Stimulated activated CD8-positive, alpha-beta memory T cell treated with anti-CD3 and anti-CD28 coated beads, Interleukin-4, amount 100 ng/mL, for 4 hours (primary cell): ENCODE measurements around the gene CERS6.

Experiments
- DNase-seq, 2 donors: peaks; one replicate each; pipeline ENCODE4 v3.0.0-alpha.2; 2020; ENCODE audit warnings: low read depth in 2 of 2, low spot score in 1 of 2

Gene CERS6

DNA sequence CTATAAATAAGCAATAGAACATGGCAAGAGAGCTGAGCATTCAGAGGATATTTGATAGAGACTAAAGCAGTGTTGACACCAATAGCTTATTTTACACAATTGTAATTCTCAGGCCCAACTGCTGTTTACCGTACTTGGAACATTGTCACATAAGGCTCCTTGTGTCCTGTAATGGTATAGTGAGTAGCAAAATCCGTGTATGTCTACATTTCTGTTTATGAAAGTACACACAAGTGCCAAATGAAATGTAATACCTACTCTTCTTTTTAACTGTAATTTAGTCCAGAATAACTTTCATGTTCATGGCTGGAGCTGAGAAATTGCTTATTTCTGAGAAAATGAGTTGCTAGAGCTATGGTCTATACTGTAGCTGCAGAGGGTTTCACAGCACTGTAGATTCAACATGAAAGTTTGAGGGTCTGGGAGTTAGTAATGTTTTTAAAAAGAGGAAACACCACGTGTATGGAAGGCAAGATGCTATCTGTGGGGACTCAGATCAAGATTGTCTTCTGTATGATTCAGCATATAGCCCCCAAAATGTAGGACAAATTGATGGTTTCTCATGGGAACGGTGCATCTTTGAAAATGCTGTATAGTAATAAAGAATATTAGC, 236.2 kb downstream of the CERS6 start:
- DNase-seq = no peak

- no peak for DNase-seq
Measured at GRCh38 chr2:168694173-168694572, 238.1 kb downstream of the CERS6 start.

DNA sequence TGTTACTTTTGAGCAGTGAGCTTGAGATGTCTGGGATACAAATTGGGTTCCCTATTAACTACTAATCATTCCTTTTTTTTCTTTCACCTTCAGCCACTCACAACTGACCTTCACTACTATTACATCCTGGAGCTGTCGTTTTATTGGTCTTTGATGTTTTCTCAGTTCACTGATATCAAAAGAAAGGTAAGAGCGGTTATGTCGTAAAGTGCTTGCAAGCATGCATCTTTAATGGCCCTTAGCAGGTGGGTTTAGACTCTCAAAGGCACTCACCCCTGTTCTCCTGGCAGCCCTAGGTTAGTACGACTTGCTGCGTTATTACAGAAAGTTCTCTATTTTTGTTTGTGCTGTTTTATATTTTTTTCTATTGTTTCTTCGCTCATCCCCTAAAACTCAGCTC, 238.8 kb downstream of the CERS6 start:
- DNase-seq = no peak

- DNase-seq = no peak
Measured at GRCh38 chr2:168697668-168698121, 241.6 kb downstream of the CERS6 start.

GRCh38 chr2:168698969-168699368, 242.9 kb downstream of the CERS6 start:
- DNase-seq = no peak

- DNase-seq = no peak
Measured at GRCh38 chr2:168699844-168700417, 243.9 kb downstream of the CERS6 start.

DNA sequence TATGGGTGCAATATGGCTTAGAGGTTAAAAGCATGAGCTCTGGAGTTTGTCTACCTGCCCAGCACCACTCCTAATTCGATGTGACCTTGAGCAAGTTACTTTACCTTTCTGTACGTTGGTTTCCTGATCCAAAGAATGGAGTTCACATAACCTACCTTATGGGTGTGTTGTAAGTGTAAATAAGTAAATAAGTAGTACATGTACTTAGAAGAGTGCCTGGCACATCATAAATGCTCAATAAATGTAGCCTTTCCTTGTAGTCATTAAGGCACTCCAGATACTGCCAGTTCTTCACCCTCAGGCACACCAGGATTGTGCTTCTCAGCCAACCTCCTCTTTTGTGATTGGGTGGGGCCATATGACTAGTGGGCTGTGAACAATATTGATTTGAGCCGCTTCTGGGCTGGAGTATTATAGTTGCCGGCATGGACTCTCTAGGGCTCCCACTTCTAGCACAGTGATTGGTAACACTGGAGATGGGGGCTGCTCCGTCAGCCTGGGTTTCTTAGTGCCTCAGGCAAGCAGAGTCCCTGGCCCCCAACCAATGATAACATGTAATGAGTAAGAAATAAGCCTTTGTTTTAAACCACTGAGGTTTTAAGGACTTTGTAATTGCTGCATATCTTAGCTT, 244.7 kb downstream of the CERS6 start:
- no peak for DNase-seq

GRCh38 chr2:168702579-168702978, 246.5 kb downstream of the CERS6 start:
- DNase-seq = no peak

GRCh38 chr2:168703926-168704325, 247.9 kb downstream of the CERS6 start:
- no peak for DNase-seq

DNA sequence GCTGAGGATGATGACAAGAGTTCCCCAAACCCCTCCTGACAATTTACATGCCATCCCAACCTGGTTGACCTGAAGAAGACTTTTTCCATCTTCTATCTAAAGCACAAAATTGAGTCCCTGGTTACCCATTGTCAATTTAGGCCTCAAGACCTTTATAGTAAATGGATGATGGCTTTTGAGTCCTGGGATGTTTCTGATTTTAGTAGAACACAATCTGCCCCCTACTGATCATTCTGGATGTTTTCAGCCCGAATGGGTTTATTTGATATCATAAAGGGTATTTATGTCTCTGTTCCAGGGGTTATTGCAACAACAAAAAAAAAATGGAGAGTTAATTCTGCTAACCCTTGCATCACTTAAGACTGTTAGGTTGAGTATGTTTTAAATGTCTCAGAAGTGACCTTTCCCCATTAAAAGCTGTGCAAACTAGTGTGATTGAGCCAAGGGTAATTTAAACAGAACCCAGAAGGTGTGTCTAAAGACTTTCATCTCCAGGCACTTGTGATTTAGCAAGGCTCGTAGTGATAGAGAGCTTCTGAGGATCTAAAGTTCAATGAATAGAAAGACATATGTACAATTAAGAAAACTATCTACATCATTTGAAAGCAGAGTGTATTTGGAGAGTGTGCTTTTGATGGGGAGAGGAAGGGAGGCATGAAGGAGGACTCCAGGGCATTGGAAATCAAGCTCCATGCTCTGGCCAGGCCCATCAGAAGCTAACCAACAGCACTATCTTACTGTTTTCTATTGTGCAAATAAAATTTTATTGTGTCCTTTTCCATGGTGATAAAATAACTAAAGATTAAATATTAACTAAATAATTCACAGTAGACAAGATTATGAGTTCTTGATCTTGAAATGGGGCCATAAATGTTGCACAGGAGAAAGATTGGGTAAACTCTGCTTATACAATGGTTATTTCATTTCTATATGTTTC, 249.7 kb downstream of the CERS6 start:
- no peak for DNase-seq

DNA sequence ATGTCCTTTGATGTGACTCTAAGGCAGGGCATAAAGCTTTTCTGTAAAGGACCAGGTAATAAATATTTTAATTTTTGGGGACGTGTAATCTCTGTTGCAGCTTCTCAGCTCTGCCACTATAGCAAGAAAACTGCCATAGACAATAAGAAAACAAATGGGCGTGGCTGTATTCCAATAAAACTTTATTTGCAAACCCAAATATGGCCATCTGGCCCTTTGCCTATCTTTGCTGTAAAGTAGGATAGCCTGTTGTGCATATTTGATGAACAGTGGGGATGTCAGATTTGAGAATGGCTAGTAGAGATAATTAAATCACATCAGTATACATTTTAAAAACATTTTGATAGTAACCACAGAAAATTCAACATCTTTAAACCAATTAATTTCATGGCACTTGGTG, 250.7 kb downstream of the CERS6 start:
- no peak for DNase-seq

DNA sequence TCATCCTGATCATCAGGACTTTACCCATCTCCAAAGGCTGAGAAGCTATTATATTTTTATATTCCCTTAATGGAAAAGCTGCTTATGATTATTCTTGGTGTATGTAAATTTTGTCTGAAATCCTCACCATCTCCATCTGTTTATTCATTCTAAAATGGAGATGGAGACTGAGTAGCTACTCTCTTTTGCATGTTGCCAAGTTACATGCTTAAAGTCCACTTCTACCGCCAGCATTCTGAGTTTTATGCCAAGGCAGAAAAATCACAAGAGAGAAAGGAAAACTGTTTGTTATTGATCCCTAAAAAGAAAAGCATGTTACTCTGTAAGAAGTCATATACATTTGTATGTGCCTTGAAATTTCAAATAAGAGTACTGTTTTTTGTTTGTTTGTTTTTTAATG, 252.0 kb downstream of the CERS6 start:
- no peak for DNase-seq

- no peak for DNase-seq
Measured at GRCh38 chr2:168710754-168711467, 254.8 kb downstream of the CERS6 start.

- no peak for DNase-seq
Measured at GRCh38 chr2:168712053-168712452, 256.0 kb downstream of the CERS6 start.

GRCh38 chr2:168713325-168713724, 257.3 kb downstream of the CERS6 start:
- DNase-seq = no peak

GRCh38 chr2:168715849-168716248, 259.8 kb downstream of the CERS6 start:
- no peak for DNase-seq

DNA sequence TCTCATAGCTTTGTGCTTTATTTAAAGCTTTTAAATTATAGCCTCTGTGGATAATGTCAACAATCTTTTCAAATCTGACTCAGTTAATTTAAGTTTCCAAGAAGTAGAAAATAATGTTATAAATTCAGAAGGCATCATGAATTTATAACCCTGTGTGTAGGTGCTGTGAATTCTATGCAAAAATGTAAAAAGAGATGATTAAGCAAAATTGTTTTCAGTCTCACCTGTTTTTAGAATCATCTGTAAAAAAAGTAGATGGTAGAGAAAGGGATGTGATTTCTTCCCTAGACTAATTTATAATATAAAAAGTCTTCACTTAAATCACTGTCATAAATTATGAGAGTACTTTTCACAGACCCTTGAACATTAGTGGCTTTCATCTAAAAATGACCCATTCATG, 260.8 kb downstream of the CERS6 start:
- no peak for DNase-seq

DNA sequence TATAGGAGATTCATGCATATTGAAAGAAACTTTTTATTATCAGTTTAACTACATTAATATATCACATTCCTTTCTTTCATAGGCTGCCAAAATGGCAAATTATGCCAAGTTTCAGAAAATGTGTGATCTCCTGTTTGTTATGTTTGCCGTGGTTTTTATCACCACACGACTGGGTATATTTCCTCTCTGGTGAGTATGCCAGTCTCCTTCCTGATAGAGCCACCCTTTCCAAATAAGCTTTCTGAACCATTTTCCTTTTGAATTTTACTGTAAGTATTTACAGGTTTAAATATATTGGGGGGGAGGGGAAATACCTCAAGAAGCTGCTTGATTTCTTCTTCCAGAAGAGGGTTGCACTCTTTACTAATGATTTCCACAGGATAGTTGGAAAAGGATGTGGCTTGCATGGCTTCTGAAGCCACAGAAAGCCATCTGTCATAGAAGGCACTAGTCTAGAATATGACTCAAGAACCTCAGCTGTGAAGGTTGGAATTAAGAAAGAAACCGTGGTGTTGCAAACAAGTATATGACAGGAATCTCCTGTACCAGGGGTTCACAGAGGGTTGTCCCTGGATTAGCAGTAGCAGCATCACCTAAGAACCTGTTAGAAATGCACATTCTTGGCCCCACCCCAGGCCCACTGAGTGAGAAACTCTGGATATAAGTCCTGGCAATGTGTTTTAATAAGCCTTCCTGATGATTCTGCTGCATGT, 261.9 kb downstream of the CERS6 start:
- DNase-seq = no peak

- no peak for DNase-seq
Measured at GRCh38 chr2:168718622-168719021, 262.6 kb downstream of the CERS6 start.

- DNase-seq = no peak
Measured at GRCh38 chr2:168719446-168719845, 263.4 kb downstream of the CERS6 start.
